Large intestine (tissue), 3 donors: ENCODE measurements around the gene MT1M. TPM values are rescaled to one million over a fixed set of nuclear protein-coding genes. Genes with fewer than 3 reads are reported as not detected.
"Not testable (repeated sequence)": the region's sequence is repeated elsewhere in the genome, so short reads cannot be mapped to it uniquely, and the experiment has no call there.

ENCODE experiments used
- DNase-seq, 2 donors: peaks; one replicate each; pipeline versions ENCODE4 v3.0.0 to v3.0.0-alpha.2; 2013
- H3K27ac ChIP-seq: one replicate; pipeline ENCODE4 v1.5.1; 2013; ENCODE audit warnings: low read length
- H3K27me3 ChIP-seq: 2 replicates; pipeline ENCODE4 v1.6.1; 2013; ENCODE audit warnings: low read length; ENCODE audit not compliant: control insufficient read depth, insufficient read depth
- H3K36me3 ChIP-seq: 2 replicates; pipeline ENCODE4 v1.6.1; 2013; ENCODE audit warnings: low read length; ENCODE audit not compliant: control insufficient read depth, insufficient read depth
- H3K4me1 ChIP-seq: one replicate; pipeline ENCODE4 v1.6.1; 2013; ENCODE audit warnings: low read length; ENCODE audit not compliant: control insufficient read depth, insufficient read depth
- H3K4me3 ChIP-seq: one replicate; pipeline ENCODE4 v1.5.1; 2013; ENCODE audit warnings: low read length
- H3K9me3 ChIP-seq: one replicate; pipeline ENCODE4 v1.6.1; 2013; ENCODE audit warnings: mild to moderate bottlenecking, low read depth, low read length, moderate library complexity; ENCODE audit not compliant: control insufficient read depth
- WGBS: methylation state at CpG from one replicate; pipeline ENCODE4 v1.1.5; 2013; ENCODE audit warnings: low lambda C conversion rate; ENCODE audit not compliant: insufficient coverage; 5-methylcytosine and 5-hydroxymethylcytosine counted together
- polyA plus RNA-seq: library from polyadenylated mRNA; unstranded; fragments of 120-200 nt; gene quantifications from one replicate; pipeline ENCODE4 v1.2.1, GENCODE V29; 2013

The MT1M gene
- polyA plus RNA-seq, 1 donor = 2.5 TPM

GRCh38 chr16:56649820-56650219, 17.4 kb downstream of the MT1M start:
- Histone ChIP-seq H3K36me3 (no peaks in the 10 kb centered on the region), H3K9me3 (no peaks in the 10 kb centered on the region), H3K27me3 (peaks cover 29% of the 10 kb centered on the region), H3K4me3 (no peak overlapping the region), H3K27ac (no peak overlapping the region), H3K4me1 (peaks cover 20% of the 10 kb centered on the region)
- peak; percentile 63 to 82 for DNase-seq
- no CpG with 5 or more reads among the region's 3 CpGs for WGBS

- no CpG with 5 or more reads among the region's 7 CpGs for WGBS
- Histone ChIP-seq H3K27me3 (peaks cover 24% of the 10 kb centered on the region), H3K9me3 (no peaks in the 10 kb centered on the region), H3K4me3 (no peak within 1 kb of the TSS), H3K4me1 (peaks cover 20% of the 10 kb centered on the region), H3K36me3 (no peaks in the 10 kb centered on the region), H3K27ac (no peak within 1 kb of the TSS)
- no peak for DNase-seq
Observed at GRCh38 chr16:56651586-56651985, 19.1 kb downstream of the MT1M start, which contains the start of gene MT1B. TSS of gene MT1B (plus strand) at chr16:56651886. CDS start at chr16:56651954, 68 bp downstream.

DNA sequence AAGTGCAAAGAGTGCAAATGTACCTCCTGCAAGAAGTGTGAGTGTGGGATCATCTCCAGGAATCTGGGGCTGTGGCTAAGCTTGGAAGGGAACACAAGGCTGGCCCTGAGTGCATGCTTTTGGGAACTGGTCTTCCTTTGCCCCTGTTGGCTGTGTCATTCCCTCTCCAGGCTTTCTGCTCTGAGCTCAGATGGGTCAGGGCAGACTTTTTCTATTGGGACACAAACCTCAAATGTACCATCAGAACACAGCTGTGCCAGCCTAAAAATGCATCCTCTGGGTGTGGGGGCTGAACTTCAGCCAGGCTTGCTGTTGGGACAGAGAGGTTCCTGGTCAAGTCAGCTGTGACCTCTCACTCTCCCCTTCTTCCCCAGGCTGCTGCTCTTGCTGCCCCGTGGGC, 20.1 kb downstream of the MT1M start:
- no peak for DNase-seq
- no CpG with 5 or more reads among the region's 1 CpG for WGBS
- Histone ChIP-seq H3K27me3 (peaks cover 23% of the 10 kb centered on the region), H3K9me3 (no peaks in the 10 kb centered on the region), H3K36me3 (no peaks in the 10 kb centered on the region), H3K4me3 (no peak overlapping the region), H3K4me1 (peaks cover 17% of the 10 kb centered on the region), H3K27ac (no peak overlapping the region)

DNA sequence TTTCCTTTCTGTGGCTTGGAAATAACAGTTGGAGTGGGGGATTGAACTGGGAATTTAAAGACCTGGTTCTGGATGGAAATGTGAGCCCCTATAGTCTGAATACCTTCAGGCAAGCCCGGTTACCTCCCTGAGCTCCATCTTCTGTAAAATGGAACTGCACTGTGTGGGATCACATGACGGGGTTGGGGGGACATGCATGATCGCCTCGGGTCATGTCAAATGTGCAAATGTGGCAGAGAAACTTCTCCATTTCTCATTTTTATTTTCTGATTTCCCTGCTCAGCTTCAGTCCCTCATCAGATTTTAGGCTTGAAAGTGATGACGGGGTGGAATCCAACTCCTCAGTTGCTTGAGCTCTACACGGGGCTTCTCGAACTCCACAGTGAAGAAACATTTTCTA, 20.8 kb downstream of the MT1M start:
- peaks cover 11% of the 10 kb centered on the region for H3K4me1 ChIP-seq
- H3K27ac ChIP-seq = no peak overlapping the region
- no peak for DNase-seq
- WGBS = 100% methylated on average over 1 of the region's 7 CpGs
- no peaks in the 10 kb centered on the region for H3K36me3 ChIP-seq
- H3K9me3 ChIP-seq = no peaks in the 10 kb centered on the region
- H3K4me3 ChIP-seq = no peak overlapping the region
- peaks cover 25% of the 10 kb centered on the region for H3K27me3 ChIP-seq

- DNase-seq = peak; percentile 94 to 98
- Histone ChIP-seq H3K4me1 (peaks cover 10% of the 10 kb centered on the region), H3K36me3 (no peaks in the 10 kb centered on the region), H3K9me3 (no peaks in the 10 kb centered on the region), H3K4me3 (peak within 1 kb of the TSS; percentile 69), H3K27ac (peak within 1 kb of the TSS; percentile 93), H3K27me3 (peaks cover 33% of the 10 kb centered on the region)
- no CpG with 5 or more reads among the region's 46 CpGs for WGBS
Observed at GRCh38 chr16:56657555-56658326, 25.3 kb downstream of the MT1M start, which contains the start of gene MT1F. TSS of gene MT1F (plus strand) at chr16:56657959. CDS start at chr16:56658059, 100 bp downstream.

GRCh38 chr16:56658327-56658875, 25.9 kb downstream of the MT1M start:
- Histone ChIP-seq H3K27ac (peak overlapping the region; percentile 93), H3K9me3 (no peaks in the 10 kb centered on the region), H3K27me3 (peaks cover 38% of the 10 kb centered on the region), H3K4me1 (peaks cover 11% of the 10 kb centered on the region), H3K4me3 (peak overlapping the region; percentile 69), H3K36me3 (no peaks in the 10 kb centered on the region)
- WGBS = no CpG with 5 or more reads among the region's 10 CpGs
- peak in 1 of 2 donors; percentile 70 for DNase-seq

GRCh38 chr16:56662357-56663354, 30.2 kb downstream of the MT1M start:
- peak in 1 of 2 donors; percentile 66 for DNase-seq
- no CpG with 5 or more reads among the region's 48 CpGs for WGBS
- Histone ChIP-seq H3K4me3 (peak overlapping the region; percentile 36), H3K9me3 (no peaks in the 10 kb centered on the region), H3K27me3 (peaks cover 52% of the 10 kb centered on the region), H3K27ac (no peak overlapping the region), H3K4me1 (peaks cover 8% of the 10 kb centered on the region), H3K36me3 (peaks cover 3% of the 10 kb centered on the region)

DNA sequence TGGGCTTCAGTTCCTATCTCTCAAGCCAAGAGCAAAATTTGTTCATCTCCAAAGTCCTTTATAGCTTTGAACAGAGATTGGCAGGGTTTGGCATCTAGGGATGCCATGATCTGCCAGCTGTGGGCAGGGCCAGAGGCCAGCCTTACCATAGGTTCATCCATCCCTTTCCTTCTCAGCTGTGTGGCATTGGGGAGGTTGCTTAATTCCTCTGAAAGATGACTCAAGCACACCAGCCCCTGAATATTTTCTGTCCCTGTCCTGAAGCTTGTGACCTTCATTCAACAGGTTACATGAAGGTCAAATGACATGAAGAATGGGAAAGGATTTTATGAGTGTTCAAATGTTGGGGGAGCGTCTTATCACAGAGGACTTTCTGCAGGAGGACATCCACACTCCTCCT, 32.0 kb downstream of the MT1M start:
- peaks cover 55% of the 10 kb centered on the region for H3K27me3 ChIP-seq
- peaks cover 3% of the 10 kb centered on the region for H3K36me3 ChIP-seq
- no CpG with 5 or more reads among the region's 1 CpG for WGBS
- no peak overlapping the region for H3K4me3 ChIP-seq
- no peak for DNase-seq
- no peak overlapping the region for H3K27ac ChIP-seq
- H3K9me3 ChIP-seq = no peaks in the 10 kb centered on the region
- peaks cover 17% of the 10 kb centered on the region for H3K4me1 ChIP-seq

DNA sequence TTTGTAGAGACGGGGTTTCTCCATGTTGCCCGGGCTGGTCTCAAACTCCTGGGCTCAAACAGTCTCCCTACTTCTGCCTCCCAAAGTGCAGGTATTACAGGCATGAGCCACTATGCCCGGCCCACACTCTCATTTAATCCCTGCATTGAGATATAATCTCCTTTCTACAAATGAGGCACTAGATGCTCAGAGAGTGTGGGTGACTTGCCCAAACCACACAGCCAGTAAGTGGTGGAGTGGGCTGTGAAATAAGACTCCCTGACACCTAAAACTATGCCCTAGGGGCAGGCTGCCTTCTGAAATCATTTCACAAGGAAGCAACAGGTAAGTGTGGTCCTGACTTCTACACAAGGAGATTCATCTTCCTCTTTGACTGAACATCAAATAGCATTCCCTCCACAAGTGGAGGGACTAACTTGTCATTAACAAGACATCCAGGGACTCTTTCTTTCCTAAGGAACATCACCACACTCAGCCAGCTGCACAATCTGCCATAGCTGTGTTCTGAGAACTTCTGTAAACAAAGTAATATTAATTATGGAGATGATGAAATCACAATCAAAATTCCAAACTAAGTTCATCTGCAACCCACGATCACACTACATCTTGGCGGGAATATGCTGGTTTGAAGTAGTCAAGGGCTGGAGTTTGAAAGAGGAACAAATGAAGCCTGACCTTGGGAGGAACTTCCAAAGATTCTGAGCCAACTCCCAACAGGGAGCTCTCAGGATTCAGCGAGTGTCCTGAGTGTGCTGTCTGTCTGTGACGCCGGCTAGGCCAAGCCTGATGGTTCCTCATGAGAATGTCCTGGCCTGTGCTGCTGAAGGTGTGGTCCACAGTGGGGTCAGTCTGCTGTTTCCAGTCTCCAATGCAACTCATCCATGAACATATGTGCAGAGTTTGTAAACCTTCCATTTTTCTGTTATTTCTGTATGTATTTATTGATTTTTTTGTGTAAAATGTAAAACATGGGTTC, 33.1 kb downstream of the MT1M start:
- H3K9me3 ChIP-seq, H3K27ac ChIP-seq, H3K36me3 ChIP-seq, DNase-seq: not testable (repeated sequence)
- Histone ChIP-seq H3K27me3 (peaks cover 63% of the 10 kb centered on the region), H3K4me1 (peaks cover 17% of the 10 kb centered on the region), H3K4me3 (peak overlapping the region; percentile 53)
- WGBS = no CpG with 5 or more reads among the region's 8 CpGs
